Large intestine (tissue), 3 donors: ENCODE measurements around the gene SMLR1. TPM values are rescaled to one million over a fixed set of nuclear protein-coding genes. Genes with fewer than 3 reads are reported as not detected.

Experiments
- DNase-seq, 2 donors: peaks; one replicate each; pipeline versions ENCODE4 v3.0.0 to v3.0.0-alpha.2; 2013
- H3K27ac ChIP-seq: one replicate; pipeline ENCODE4 v1.5.1; 2013; ENCODE audit warnings: low read length
- H3K27me3 ChIP-seq: 2 replicates; pipeline ENCODE4 v1.6.1; 2013; ENCODE audit warnings: low read length; ENCODE audit not compliant: control insufficient read depth, insufficient read depth
- H3K36me3 ChIP-seq: 2 replicates; pipeline ENCODE4 v1.6.1; 2013; ENCODE audit warnings: low read length; ENCODE audit not compliant: control insufficient read depth, insufficient read depth
- H3K4me1 ChIP-seq: one replicate; pipeline ENCODE4 v1.6.1; 2013; ENCODE audit warnings: low read length; ENCODE audit not compliant: control insufficient read depth, insufficient read depth
- H3K4me3 ChIP-seq: one replicate; pipeline ENCODE4 v1.5.1; 2013; ENCODE audit warnings: low read length
- H3K9me3 ChIP-seq: one replicate; pipeline ENCODE4 v1.6.1; 2013; ENCODE audit warnings: mild to moderate bottlenecking, low read depth, low read length, moderate library complexity; ENCODE audit not compliant: control insufficient read depth
- WGBS: methylation state at CpG from one replicate; pipeline ENCODE4 v1.1.5; 2013; ENCODE audit warnings: low lambda C conversion rate; ENCODE audit not compliant: insufficient coverage; 5-methylcytosine and 5-hydroxymethylcytosine counted together
- polyA plus RNA-seq: library from polyadenylated mRNA; unstranded; fragments of 120-200 nt; gene quantifications from one replicate; pipeline ENCODE4 v1.2.1, GENCODE V29; 2013

Gene SMLR1
- polyA plus RNA-seq, 1 donor = 48.7 TPM

DNA sequence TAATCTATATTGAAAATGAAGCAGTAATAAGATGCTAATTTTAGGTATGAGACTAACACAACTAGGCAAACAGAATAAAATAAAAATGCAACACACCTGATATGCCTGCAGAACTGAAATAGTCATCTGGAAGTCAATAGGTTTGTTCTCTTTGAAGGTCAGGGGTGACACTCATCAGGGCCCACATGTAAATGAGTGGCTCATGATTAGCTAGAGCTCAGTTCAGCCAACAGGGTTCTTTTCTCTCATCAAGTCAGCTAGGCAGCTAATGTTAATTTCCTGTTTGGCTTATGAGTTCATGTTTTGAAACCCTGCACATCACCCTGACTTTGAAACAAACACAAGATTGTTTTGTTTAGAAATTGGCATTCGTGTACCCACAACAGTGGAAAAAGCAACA, 23.8 kb downstream of the SMLR1 start:
- 80% methylated on average over 1 of the region's 1 CpG for WGBS
- Histone ChIP-seq H3K36me3 (no peaks in the 10 kb centered on the region), H3K4me1 (peaks cover 4% of the 10 kb centered on the region), H3K9me3 (no peaks in the 10 kb centered on the region), H3K27me3 (no peaks in the 10 kb centered on the region), H3K27ac (no peak overlapping the region), H3K4me3 (no peak overlapping the region)
- DNase-seq = no peak

DNA sequence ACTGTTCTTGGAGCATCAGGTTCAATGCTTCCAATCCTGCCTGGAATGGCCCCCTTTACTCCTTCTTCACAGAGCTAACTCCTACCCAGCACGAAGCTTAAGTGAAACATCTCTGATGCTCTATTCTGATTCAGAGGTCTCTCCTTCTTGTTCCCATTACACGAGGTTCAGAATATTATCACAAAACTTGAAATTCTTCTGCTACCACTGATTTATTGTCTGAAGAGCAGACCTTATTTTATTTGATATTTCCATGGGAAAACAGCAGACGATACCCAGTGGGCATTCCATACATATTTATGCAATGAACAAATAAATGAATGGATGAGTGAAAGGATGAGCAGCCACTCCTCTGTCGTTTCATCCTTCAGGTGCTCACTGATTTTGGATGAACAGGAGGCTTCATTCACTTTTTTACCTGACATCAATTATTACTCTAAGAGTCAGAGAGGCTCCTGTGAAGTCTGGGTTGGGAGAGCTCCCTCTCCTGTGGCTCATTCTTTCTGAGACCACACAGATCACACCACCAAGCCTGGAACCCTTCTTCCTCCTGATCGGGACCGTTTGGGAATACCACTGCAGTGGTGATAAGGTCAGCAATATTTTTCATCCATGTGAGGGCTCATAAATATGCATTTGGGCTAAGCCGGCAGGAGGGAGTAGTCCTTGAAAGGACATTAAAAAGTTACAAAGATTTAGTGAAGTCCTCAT, 25.8 kb downstream of the SMLR1 start:
- Histone ChIP-seq H3K27ac (no peak overlapping the region), H3K9me3 (no peaks in the 10 kb centered on the region), H3K27me3 (no peaks in the 10 kb centered on the region), H3K36me3 (no peaks in the 10 kb centered on the region), H3K4me1 (peaks cover 8% of the 10 kb centered on the region), H3K4me3 (no peak overlapping the region)
- DNase-seq = no peak
- 70% methylated on average over 2 of the region's 7 CpGs for WGBS

GRCh38 chr6:130853555-130854183, 26.5 kb downstream of the SMLR1 start:
- Histone ChIP-seq H3K4me3 (no peak overlapping the region), H3K36me3 (no peaks in the 10 kb centered on the region), H3K4me1 (peaks cover 14% of the 10 kb centered on the region), H3K9me3 (no peaks in the 10 kb centered on the region), H3K27me3 (no peaks in the 10 kb centered on the region), H3K27ac (no peak overlapping the region)
- WGBS = 18% methylated on average over 2 of the region's 5 CpGs
- peak in 1 of 2 donors; percentile 46 for DNase-seq

- H3K27ac ChIP-seq = peak overlapping the region; percentile 15
- no peak for DNase-seq
- no peaks in the 10 kb centered on the region for H3K36me3 ChIP-seq
- H3K4me1 ChIP-seq = peaks cover 17% of the 10 kb centered on the region
- no peak overlapping the region for H3K4me3 ChIP-seq
- WGBS = 40% methylated on average over 1 of the region's 4 CpGs
- H3K27me3 ChIP-seq = no peaks in the 10 kb centered on the region
- no peaks in the 10 kb centered on the region for H3K9me3 ChIP-seq
Measured at GRCh38 chr6:130858054-130858453, 30.8 kb downstream of the SMLR1 start.

GRCh38 chr6:130858498-130859160, 31.4 kb downstream of the SMLR1 start:
- H3K4me3 ChIP-seq = no peak overlapping the region
- H3K27me3 ChIP-seq = no peaks in the 10 kb centered on the region
- H3K9me3 ChIP-seq = no peaks in the 10 kb centered on the region
- peak; percentile 61 to 87 for DNase-seq
- peaks cover 19% of the 10 kb centered on the region for H3K4me1 ChIP-seq
- H3K27ac ChIP-seq = peak overlapping the region; percentile 56
- no CpG with 5 or more reads among the region's 2 CpGs for WGBS
- peaks cover 3% of the 10 kb centered on the region for H3K36me3 ChIP-seq

- Histone ChIP-seq H3K36me3 (peaks cover 3% of the 10 kb centered on the region), H3K27me3 (no peaks in the 10 kb centered on the region), H3K27ac (peak overlapping the region; percentile 56), H3K4me1 (peaks cover 21% of the 10 kb centered on the region), H3K4me3 (no peak overlapping the region), H3K9me3 (no peaks in the 10 kb centered on the region)
- WGBS = 93% methylated on average over 2 of the region's 11 CpGs
- no peak for DNase-seq
Measured at GRCh38 chr6:130859161-130859867, 32.1 kb downstream of the SMLR1 start.

DNA sequence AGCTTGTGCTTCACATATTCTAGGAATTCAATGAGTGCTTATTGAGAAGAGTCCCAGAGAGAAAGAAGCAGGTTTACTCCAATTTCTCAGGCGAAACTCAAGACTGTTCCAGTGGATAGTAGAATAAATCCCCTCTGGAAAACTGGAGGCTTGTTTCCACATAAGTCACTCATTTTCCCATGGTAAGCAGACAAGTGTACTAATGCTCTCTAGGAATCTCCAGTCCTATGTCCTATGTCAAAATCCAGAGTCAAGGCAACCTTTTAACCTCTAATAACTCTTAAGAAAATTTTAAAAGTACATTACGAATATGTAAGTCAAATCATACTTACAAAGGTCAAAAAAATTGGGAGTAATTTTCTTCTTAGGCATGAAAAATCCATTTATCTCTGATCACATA, 35.2 kb downstream of the SMLR1 start:
- no peak overlapping the region for H3K27ac ChIP-seq
- H3K4me1 ChIP-seq = peaks cover 21% of the 10 kb centered on the region
- 40% methylated on average over 1 of the region's 2 CpGs for WGBS
- no peaks in the 10 kb centered on the region for H3K9me3 ChIP-seq
- H3K36me3 ChIP-seq = peaks cover 12% of the 10 kb centered on the region
- no peaks in the 10 kb centered on the region for H3K27me3 ChIP-seq
- DNase-seq = no peak
- no peak overlapping the region for H3K4me3 ChIP-seq

DNA sequence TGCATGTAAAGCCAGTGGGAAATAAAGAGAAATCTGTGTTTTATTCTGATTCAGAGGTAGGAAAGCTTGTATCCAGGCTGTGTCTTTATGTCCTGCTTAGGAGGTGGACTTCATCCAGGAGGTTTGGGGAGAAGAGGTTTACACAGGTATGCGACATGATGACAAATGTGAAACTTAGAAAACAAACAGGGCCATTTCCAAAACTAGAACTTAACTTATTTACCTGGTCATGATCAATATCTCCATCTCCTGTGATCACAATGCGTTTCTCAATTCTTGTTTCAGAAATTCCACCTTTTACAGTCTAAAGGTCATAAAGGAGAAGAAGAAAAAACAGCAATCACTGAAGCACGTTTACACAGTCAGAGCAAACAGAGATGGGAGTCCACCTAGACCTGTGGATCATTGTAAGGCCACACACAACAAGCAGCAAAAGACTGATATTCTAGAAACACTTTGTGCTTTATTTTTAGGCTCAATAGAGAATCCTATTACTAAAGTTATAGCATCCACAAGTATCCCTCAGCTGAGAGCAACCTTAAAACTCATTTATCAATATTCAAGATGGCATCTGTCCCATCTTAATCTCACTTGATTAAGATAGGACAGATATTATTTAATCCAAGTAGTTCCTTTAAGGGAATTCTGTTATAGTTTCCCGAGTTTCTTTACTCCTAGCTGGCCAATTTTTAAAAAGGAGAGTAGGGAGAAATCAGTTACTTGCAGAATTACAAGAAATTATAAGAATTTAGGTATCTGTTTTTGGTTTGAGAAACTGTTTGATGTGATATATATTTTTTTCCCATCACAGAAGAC, 36.4 kb downstream of the SMLR1 start:
- no peaks in the 10 kb centered on the region for H3K27me3 ChIP-seq
- peaks cover 12% of the 10 kb centered on the region for H3K36me3 ChIP-seq
- H3K4me1 ChIP-seq = peaks cover 10% of the 10 kb centered on the region
- no peak overlapping the region for H3K27ac ChIP-seq
- H3K4me3 ChIP-seq = no peak overlapping the region
- H3K9me3 ChIP-seq = no peaks in the 10 kb centered on the region
- peak in 1 of 2 donors; percentile 38 for DNase-seq
- 39% methylated on average over 3 of the region's 4 CpGs for WGBS

GRCh38 chr6:130864344-130864743, 37.1 kb downstream of the SMLR1 start:
- DNase-seq = no peak
- Histone ChIP-seq H3K27me3 (no peaks in the 10 kb centered on the region), H3K27ac (no peak overlapping the region), H3K4me1 (peaks cover 7% of the 10 kb centered on the region), H3K36me3 (peaks cover 17% of the 10 kb centered on the region), H3K4me3 (no peak overlapping the region), H3K9me3 (no peaks in the 10 kb centered on the region)
- no CpG with 5 or more reads among the region's 11 CpGs for WGBS
